Measurements from ENCODE around the gene SEC61A2.

Gene SEC61A2

GRCh38 chr10:12130237-12130872, 878 bp downstream of the SEC61A2 start:
- DNase-seq (ENCODE audit: extremely low read depth, low read depth): peak; percentile 18
- peak; percentile 57 for TF ChIP-seq CTCF (IDR thresholded peaks at IDR 0.05; ENCODE audit: low read depth, low read length)

DNA sequence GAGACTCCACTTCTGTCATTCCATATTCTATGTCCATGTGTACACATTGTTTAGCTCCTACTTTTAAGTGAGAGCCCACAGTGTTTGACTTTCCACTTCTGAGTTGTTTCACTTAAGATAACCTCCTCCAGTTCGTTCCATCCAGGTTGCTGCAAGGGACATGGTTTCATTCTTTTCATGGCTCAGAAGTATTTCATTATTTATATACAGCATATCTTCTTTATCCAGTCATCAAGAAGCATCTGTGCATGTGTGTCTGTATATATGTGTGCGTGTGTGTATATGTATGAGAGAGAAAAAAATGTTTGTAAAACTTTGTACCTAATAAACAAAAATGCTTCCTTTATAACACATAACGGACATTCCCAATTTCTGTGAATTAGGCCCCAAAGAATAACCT, 6.2 kb downstream of the SEC61A2 start:
- DNase-seq (ENCODE audit: extremely low read depth, low read depth): no peak
- no peak for TF ChIP-seq CTCF (IDR thresholded peaks at IDR 0.05; ENCODE audit: low read depth, low read length)

DNA sequence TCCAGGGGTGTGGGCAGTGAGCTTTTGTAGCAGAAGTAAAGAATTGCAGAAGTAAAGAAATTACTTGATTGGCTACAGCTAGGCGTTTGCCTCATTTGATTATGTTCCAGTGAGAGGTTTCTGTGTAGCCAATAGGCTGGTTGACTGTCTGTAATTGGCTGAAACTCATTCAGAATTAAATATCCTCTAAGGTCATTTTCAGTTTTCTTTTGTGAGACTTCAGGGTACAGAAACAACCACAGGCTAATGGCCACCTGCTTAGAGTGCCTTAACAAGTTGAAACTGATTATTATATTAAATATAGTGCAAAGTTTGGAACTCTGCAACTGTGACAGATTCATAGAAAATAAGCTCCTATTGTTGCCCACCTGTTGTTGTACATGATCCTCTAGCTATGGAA, 10.6 kb downstream of the SEC61A2 start:
- no peak for TF ChIP-seq CTCF (IDR thresholded peaks at IDR 0.05; ENCODE audit: low read depth, low read length)
- DNase-seq (ENCODE audit: extremely low read depth, low read depth): no peak

DNA sequence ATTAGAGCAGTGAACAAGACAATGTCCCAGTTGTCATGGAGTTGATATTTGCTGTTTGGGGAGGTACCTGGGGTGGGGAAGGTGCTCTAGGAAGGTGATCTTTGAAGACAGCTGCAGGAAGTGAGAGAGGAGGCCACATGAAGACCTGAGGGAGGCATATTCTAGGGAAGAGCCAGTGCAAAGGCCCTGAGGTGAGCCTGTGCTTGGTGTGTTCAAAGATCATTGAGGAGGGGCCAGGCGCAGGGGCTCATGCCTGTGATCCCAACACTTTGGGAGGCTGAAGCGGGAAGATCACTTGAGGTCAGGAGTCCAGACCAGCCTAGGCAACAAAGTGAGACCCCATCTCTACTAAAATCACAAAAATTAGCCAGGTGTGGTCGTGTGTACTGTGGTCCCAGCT, 15.1 kb downstream of the SEC61A2 start:
- no peak for DNase-seq (ENCODE audit: extremely low read depth, low read depth)
- no peak for TF ChIP-seq CTCF (IDR thresholded peaks at IDR 0.05; ENCODE audit: low read depth, low read length)

- TF ChIP-seq CTCF (IDR thresholded peaks at IDR 0.05; ENCODE audit: low read depth, low read length): no peak
- DNase-seq (ENCODE audit: extremely low read depth, low read depth): no peak
Observed at GRCh38 chr10:12150163-12150562, 20.7 kb downstream of the SEC61A2 start.

- TF ChIP-seq CTCF (IDR thresholded peaks at IDR 0.05; ENCODE audit: low read depth, low read length): no peak
- DNase-seq (ENCODE audit: extremely low read depth, low read depth): no peak
Observed at GRCh38 chr10:12154516-12154915, 25.0 kb downstream of the SEC61A2 start.

DNA sequence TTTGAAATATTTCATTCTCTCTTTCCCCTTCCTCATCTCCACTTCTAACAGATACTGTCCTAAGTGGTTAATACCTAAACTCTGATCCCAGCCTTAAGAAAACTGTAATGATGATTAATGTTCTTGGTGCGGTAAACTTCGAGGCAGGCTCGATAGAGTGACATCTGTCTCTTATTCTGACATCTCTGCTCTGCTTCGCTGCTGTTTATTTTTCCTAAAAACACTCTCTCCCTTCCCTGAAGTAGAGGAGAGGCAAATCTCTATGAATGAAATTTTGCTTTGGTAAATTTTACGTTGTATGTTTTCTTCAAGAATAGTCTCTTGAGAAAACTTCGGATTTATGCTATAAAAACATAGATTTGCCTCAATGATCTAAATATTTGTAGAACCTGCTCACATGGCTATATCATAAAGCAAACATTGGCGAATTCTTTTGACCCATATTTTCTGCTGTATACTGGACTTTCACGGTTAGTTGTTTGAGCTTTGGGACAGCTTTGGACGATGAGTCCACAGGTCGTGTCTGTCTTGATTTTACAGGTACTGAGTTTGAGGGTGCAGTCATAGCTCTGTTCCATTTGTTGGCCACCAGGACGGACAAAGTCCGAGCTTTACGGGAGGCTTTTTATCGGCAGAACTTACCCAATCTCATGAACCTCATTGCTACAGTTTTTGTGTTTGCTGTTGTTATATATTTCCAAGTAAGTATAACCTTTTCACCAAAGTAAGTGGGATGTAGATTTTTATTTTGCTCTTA, 27.1 kb downstream of the SEC61A2 start:
- no peak for TF ChIP-seq CTCF (IDR thresholded peaks at IDR 0.05; ENCODE audit: low read depth, low read length)
- DNase-seq (ENCODE audit: extremely low read depth, low read depth): no peak
